Measurements from ENCODE around the gene CMTR1.

The CMTR1 gene

DNA sequence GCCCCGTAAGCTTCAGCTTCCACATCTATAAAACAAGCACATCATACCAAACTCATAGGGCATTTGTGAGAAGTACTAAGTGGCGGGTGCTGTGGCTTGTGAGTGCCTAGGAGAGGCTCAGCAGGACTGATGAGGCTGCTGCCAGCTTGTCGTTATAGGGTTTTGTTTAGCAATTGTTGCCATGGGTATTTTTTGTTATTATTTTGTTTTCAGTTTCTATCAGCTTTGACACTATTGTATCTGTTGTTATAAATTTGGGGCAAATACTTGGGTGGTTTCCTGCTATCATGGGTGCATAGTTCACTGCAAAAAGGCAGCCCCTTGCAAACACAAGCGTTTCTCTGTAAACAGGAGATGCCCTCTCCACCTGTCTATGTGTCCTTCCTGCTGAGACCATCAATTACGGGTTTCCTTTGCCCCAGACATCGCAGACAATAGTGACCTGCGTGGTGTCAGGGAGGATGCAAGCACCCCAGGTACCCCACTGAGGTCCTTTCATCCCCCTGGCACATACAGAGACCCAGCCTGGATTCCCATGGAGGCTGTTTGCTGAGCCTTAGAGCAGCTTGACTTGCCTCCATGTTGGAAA, 69.8 kb downstream of the CMTR1 start:
- Histone ChIP-seq H3K79me2 (ENCODE audit: insufficient read depth, low read depth) (no peaks in the 10 kb centered on the region), H3K27me3 (ENCODE audit: insufficient read depth, low read depth) (no peaks in the 10 kb centered on the region), H3K4me1 (ENCODE audit: low read depth, poor library complexity, severe bottlenecking) (peaks cover 12% of the 10 kb centered on the region), H3K27ac (no peak overlapping the region), H3K4me2 (no peak overlapping the region), H3K4me3 (IDR thresholded peaks at IDR 0.05; ENCODE audit: insufficient read depth, low read depth, low read length) (no peak overlapping the region), H2AFZ (ENCODE audit: low read depth) (no peak overlapping the region), H4K20me1 (ENCODE audit: insufficient read depth) (no peaks in the 10 kb centered on the region), H3K36me3 (ENCODE audit: insufficient read depth) (no peaks in the 10 kb centered on the region), H3K9ac (no peak overlapping the region)
- TF ChIP-seq, protein P1, sequence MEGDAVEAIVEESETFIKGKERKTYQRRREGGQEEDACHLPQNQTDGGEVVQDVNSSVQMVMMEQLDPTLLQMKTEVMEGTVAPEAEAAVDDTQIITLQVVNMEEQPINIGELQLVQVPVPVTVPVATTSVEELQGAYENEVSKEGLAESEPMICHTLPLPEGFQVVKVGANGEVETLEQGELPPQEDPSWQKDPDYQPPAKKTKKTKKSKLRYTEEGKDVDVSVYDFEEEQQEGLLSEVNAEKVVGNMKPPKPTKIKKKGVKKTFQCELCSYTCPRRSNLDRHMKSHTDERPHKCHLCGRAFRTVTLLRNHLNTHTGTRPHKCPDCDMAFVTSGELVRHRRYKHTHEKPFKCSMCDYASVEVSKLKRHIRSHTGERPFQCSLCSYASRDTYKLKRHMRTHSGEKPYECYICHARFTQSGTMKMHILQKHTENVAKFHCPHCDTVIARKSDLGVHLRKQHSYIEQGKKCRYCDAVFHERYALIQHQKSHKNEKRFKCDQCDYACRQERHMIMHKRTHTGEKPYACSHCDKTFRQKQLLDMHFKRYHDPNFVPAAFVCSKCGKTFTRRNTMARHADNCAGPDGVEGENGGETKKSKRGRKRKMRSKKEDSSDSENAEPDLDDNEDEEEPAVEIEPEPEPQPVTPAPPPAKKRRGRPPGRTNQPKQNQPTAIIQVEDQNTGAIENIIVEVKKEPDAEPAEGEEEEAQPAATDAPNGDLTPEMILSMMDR (conservative IDR thresholded peaks at IDR 0.05; ENCODE audit: low read depth, low read length) = no peak

DNA sequence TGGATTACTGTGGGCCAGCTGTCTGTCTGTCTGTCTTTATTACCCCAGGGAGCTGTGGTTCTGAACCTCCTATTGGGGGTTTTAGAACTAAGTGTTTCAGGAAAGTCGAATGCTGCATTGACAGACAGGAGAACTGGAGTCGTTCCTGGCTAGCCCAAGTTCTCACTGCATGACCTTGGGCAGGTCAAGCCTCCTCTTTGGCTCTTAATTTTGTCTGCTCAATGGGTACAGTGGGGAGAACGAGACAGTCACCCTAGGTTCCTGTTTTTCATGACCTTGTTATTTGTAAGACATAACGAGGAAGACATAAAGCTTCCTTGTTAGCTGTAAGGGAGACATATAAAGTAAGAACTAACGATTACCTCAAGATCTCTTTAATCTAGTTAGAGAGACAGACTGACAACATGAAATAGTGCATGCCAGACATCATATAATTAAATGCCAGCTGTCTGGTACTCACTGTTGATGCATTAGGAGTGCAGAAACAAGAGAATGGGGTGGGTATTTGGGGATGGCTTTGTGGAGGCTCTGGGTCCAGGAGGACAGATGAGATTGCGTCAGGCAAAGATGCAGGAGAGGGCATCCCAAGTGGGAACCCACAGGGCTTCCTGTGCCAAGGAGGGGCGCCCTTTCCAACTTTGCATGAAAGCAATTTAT, 70.4 kb downstream of the CMTR1 start:
- Histone ChIP-seq H3K4me2 (no peak overlapping the region), H3K4me3 (IDR thresholded peaks at IDR 0.05; ENCODE audit: insufficient read depth, low read depth, low read length) (no peak overlapping the region), H3K27ac (no peak overlapping the region), H3K79me2 (ENCODE audit: insufficient read depth, low read depth) (no peaks in the 10 kb centered on the region), H2AFZ (ENCODE audit: low read depth) (no peak overlapping the region), H3K9ac (no peak overlapping the region), H3K4me1 (ENCODE audit: low read depth, poor library complexity, severe bottlenecking) (peaks cover 17% of the 10 kb centered on the region), H3K27me3 (ENCODE audit: insufficient read depth, low read depth) (no peaks in the 10 kb centered on the region), H4K20me1 (ENCODE audit: insufficient read depth) (no peaks in the 10 kb centered on the region), H3K36me3 (ENCODE audit: insufficient read depth) (no peaks in the 10 kb centered on the region)
- TF ChIP-seq, protein P1 (conservative IDR thresholded peaks at IDR 0.05; ENCODE audit: low read depth, low read length) = no peak

DNA sequence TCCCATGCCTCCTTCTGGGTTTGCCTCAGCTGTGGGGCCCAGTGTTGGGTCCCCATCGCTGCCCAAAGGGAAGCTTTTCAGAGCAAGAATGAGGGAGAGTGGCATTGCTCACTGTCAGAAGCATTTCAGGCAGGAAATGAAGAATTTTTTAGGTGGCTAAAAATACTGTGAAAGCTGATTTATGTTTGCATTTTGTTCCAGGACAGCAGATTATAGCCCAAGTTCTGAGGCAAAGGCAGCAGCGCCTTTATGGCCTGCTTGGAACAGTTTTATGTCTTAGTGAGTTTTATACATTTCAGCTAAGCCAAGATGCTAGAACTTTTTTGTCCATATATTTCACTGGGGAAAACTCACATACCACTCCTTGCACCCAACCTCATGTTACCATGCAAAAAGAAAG, 71.0 kb downstream of the CMTR1 start:
- Histone ChIP-seq H3K27ac (no peak overlapping the region), H4K20me1 (ENCODE audit: insufficient read depth) (no peaks in the 10 kb centered on the region), H3K9ac (no peak overlapping the region), H3K4me1 (ENCODE audit: low read depth, poor library complexity, severe bottlenecking) (peaks cover 17% of the 10 kb centered on the region), H3K4me2 (no peak overlapping the region), H3K79me2 (ENCODE audit: insufficient read depth, low read depth) (no peaks in the 10 kb centered on the region), H3K27me3 (ENCODE audit: insufficient read depth, low read depth) (no peaks in the 10 kb centered on the region), H2AFZ (ENCODE audit: low read depth) (no peak overlapping the region), H3K4me3 (IDR thresholded peaks at IDR 0.05; ENCODE audit: insufficient read depth, low read depth, low read length) (no peak overlapping the region), H3K36me3 (ENCODE audit: insufficient read depth) (no peaks in the 10 kb centered on the region)
- TF ChIP-seq, protein P1 (conservative IDR thresholded peaks at IDR 0.05; ENCODE audit: low read depth, low read length) = no peak

DNA sequence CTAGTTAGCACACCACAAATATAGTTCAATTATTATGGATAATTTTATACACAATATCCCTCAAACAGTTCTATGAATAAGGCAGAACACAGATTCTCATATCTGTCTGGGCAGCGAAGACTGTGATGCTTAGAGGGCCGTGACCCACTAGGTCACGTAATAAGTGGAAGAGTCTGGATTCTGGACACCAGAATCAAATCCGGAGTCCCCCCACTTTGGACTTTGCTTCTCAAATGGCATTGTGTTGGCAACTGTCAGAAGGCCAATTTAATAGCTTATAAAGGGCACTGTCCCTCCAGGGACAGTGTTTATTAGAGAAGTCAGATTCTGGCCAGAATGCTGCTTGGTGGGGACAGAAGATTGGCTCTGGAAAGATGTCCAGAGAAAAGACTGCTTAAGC, 73.5 kb downstream of the CMTR1 start:
- TF ChIP-seq, protein P1 (conservative IDR thresholded peaks at IDR 0.05; ENCODE audit: low read depth, low read length) = no peak
- H3K4me2 ChIP-seq = no peak overlapping the region
- no peaks in the 10 kb centered on the region for H3K79me2 ChIP-seq (ENCODE audit: insufficient read depth, low read depth)
- H2AFZ ChIP-seq (ENCODE audit: low read depth) = no peak overlapping the region
- peaks cover 12% of the 10 kb centered on the region for H3K4me1 ChIP-seq (ENCODE audit: low read depth, poor library complexity, severe bottlenecking)
- H3K27ac ChIP-seq = no peak overlapping the region
- H3K9ac ChIP-seq = no peak overlapping the region
- H4K20me1 ChIP-seq (ENCODE audit: insufficient read depth) = no peaks in the 10 kb centered on the region
- no peaks in the 10 kb centered on the region for H3K36me3 ChIP-seq (ENCODE audit: insufficient read depth)
- no peak overlapping the region for H3K4me3 ChIP-seq (IDR thresholded peaks at IDR 0.05; ENCODE audit: insufficient read depth, low read depth, low read length)
- H3K27me3 ChIP-seq (ENCODE audit: insufficient read depth, low read depth) = no peaks in the 10 kb centered on the region

All from KMS-11 (cell line).